IMR-90 (cell line): ENCODE results near the gene C9orf57. TPM values are rescaled to one million over a fixed set of nuclear protein-coding genes. Genes with fewer than 3 reads are reported as not detected.

Experiments
- ATAC-seq: fragments of 200-7000 bp; cut with Tn5 transposase; 2 replicates; pipeline ENCODE4 v1.9.1; 2020; ENCODE audit warnings: low read depth, mild to moderate bottlenecking, moderate library complexity
- BruUV-seq: library from RNA; stranded (reverse); fragments of 400-500 nt; replicated peaks from 2 replicates; lab custom pipeline; 2021; lab: Mats Ljungman, UMichigan
- CTCF ChIA-PET: fragments of 300-600 bp; formaldehyde crosslinking; extraction: SDS; loops from one replicate; lab custom pipeline; 2021; ENCODE audit warnings: antibody characterized with exemption; lab: Yijun Ruan, JAX
- POLR2A ChIA-PET: fragments of 300-600 bp; sonication (Branson Sonifier 250); formaldehyde crosslinking; loops from one replicate; lab custom pipeline; 2022; ENCODE audit warnings: antibody characterized with exemption; ENCODE audit not compliant: unreplicated experiment; lab: Charles Lee
- DNase-seq: peaks from one replicate; pipeline ENCODE4 v3.0.0; 2013
- H2AFZ ChIP-seq: replicated peaks from 2 replicates; pipeline ENCODE3; 2013; ENCODE audit warnings: low read length, mild to moderate bottlenecking; ENCODE audit not compliant: poor library complexity
- H2AK5ac ChIP-seq: 2 replicates; pipeline ENCODE4 v1.6.1; 2013; ENCODE audit warnings: low read depth, low read length, inconsistent platforms
- H2AK9ac ChIP-seq: replicated peaks from 2 replicates; pipeline ENCODE3; 2013; ENCODE audit warnings: mild to moderate bottlenecking, low read depth, low read length, moderate library complexity; ENCODE audit not compliant: poor library complexity
- H2BK120ac ChIP-seq: 2 replicates; pipeline ENCODE4 v1.6.1; 2013; ENCODE audit warnings: low read depth, low read length, inconsistent platforms
- H2BK15ac ChIP-seq: 3 replicates; pipeline ENCODE4 v1.6.1; 2013; ENCODE audit warnings: low read depth, low read length, inconsistent platforms
- H2BK20ac ChIP-seq: 2 replicates; pipeline ENCODE4 v1.6.1; 2013; ENCODE audit warnings: low read depth, mild to moderate bottlenecking, inconsistent platforms, low read length, moderate library complexity
- H2BK5ac ChIP-seq: 2 replicates; pipeline ENCODE4 v1.6.1; 2013; ENCODE audit warnings: mild to moderate bottlenecking, low read depth, low read length, inconsistent platforms; ENCODE audit not compliant: poor library complexity, severe bottlenecking
- H3K14ac ChIP-seq: replicated peaks from 2 replicates; pipeline ENCODE4 v1.6.1; 2013; ENCODE audit warnings: low read depth, low read length, inconsistent platforms
- H3K18ac ChIP-seq: 2 replicates; pipeline ENCODE4 v1.6.1; 2013; ENCODE audit warnings: low read depth, low read length, control low read depth
- H3K23ac ChIP-seq: 2 replicates; pipeline ENCODE4 v1.6.1; 2013; ENCODE audit warnings: low read depth, low read length, inconsistent platforms
- H3K27ac ChIP-seq: 2 replicates; pipeline ENCODE4 v1.5.1; 2013; ENCODE audit warnings: mild to moderate bottlenecking, control low read depth, low read length; ENCODE audit not compliant: insufficient read depth
- H3K27me3 ChIP-seq: 2 replicates; pipeline ENCODE4 v1.6.1; 2013; ENCODE audit warnings: low read length; ENCODE audit not compliant: control insufficient read depth, insufficient read depth
- H3K36me3 ChIP-seq: 2 replicates; pipeline ENCODE4 v1.6.1; 2013; ENCODE audit warnings: low read length, mixed read lengths; ENCODE audit not compliant: control insufficient read depth, insufficient read depth
- H3K4ac ChIP-seq: 2 replicates; pipeline ENCODE4 v1.6.1; 2013; ENCODE audit warnings: low read depth, low read length, inconsistent platforms
- H3K4me1 ChIP-seq: 2 replicates; pipeline ENCODE4 v1.6.1; 2013; ENCODE audit warnings: low read length, mixed read lengths; ENCODE audit not compliant: control insufficient read depth, insufficient read depth
- H3K4me2 ChIP-seq: 2 replicates; pipeline ENCODE4 v1.6.1; 2013; ENCODE audit warnings: low read depth, mild to moderate bottlenecking, control low read depth, low read length, moderate library complexity
- H3K4me3 ChIP-seq: 2 replicates; pipeline ENCODE4 v1.5.1; 2013; ENCODE audit warnings: low read depth, mild to moderate bottlenecking, control low read depth, low read length, moderate library complexity; ENCODE audit not compliant: insufficient read depth
- H3K56ac ChIP-seq: 2 replicates; pipeline ENCODE4 v1.6.1; 2013; ENCODE audit warnings: low read length, inconsistent platforms; ENCODE audit not compliant: insufficient read depth; ENCODE audit errors: extremely low read depth
- H3K79me1 ChIP-seq, 2 experiments: 2 replicates each; pipeline ENCODE4 v1.6.1; 2013; ENCODE audit warnings: low read length in 2 of 2, inconsistent platforms in 1 of 2, low read depth in 1 of 2
- H3K9ac ChIP-seq: 2 replicates; pipeline ENCODE4 v1.6.1; 2013; ENCODE audit warnings: low read depth, low read length, control low read depth
- H3K9me1 ChIP-seq: 2 replicates; pipeline ENCODE4 v1.6.1; 2013; ENCODE audit warnings: low read length, inconsistent platforms; ENCODE audit not compliant: insufficient read depth
- H3K9me3 ChIP-seq: 2 replicates; pipeline ENCODE4 v1.6.1; 2013; ENCODE audit warnings: low read length; ENCODE audit not compliant: control insufficient read depth, insufficient read depth
- H4K20me1 ChIP-seq: 2 replicates; pipeline ENCODE4 v1.6.1; 2013; ENCODE audit warnings: low read length, inconsistent platforms; ENCODE audit not compliant: insufficient read depth
- H4K5ac ChIP-seq: 2 replicates; pipeline ENCODE4 v1.6.1; 2013; ENCODE audit warnings: mild to moderate bottlenecking, low read depth, low read length, control low read depth
- H4K8ac ChIP-seq, 2 experiments: 2 replicates each; pipeline ENCODE4 v1.6.1; 2013; ENCODE audit warnings: low read depth in 2 of 2, low read length in 2 of 2, control low read depth in 1 of 2, inconsistent platforms in 1 of 2
- H4K91ac ChIP-seq: 2 replicates; pipeline ENCODE4 v1.6.1; 2013; ENCODE audit warnings: low read depth, low read length, inconsistent platforms; ENCODE audit not compliant: insufficient read depth
- BHLHE40 ChIP-seq: fragments of 150-350 bp; IDR thresholded peaks from 2 replicates; pipeline ENCODE4 v1.6.1; 2016; ENCODE audit warnings: mild to moderate bottlenecking, low read depth, low read length
- CEBPB ChIP-seq: IDR thresholded peaks from 2 replicates; pipeline ENCODE4 v1.6.1; 2012; ENCODE audit warnings: low read depth, low read length, improper control_type of control experiment
- CHD1 ChIP-seq: IDR thresholded peaks from 2 replicates; pipeline ENCODE4 v1.6.1; 2012; ENCODE audit warnings: low read depth, low read length, improper control_type of control experiment
- FOS ChIP-seq: fragments of 150-350 bp; IDR thresholded peaks from 2 replicates; pipeline ENCODE4 v1.6.1; 2016; ENCODE audit warnings: low read depth, low read length
- MAFK ChIP-seq: IDR thresholded peaks from 2 replicates; pipeline ENCODE4 v1.6.1; 2012; ENCODE audit warnings: low read depth, low read length, improper control_type of control experiment
- MAZ ChIP-seq: IDR thresholded peaks from 2 replicates; pipeline ENCODE4 v1.6.1; 2012; ENCODE audit warnings: low read depth, mild to moderate bottlenecking, low read length, improper control_type of control experiment, moderate library complexity, borderline replicate concordance
- NFE2L2 ChIP-seq: fragments of 150-350 bp; IDR thresholded peaks from 2 replicates; pipeline ENCODE4 v1.6.1; 2016; ENCODE audit warnings: low read depth, mild to moderate bottlenecking, low read length
- RAD21 ChIP-seq: IDR thresholded peaks from 2 replicates; pipeline ENCODE4 v1.6.1; 2012; ENCODE audit warnings: low read length, improper control_type of control experiment
- RFX5 ChIP-seq: IDR thresholded peaks from 2 replicates; pipeline ENCODE4 v1.8.0; 2012; ENCODE audit warnings: low read depth, mild to moderate bottlenecking, low read length, moderate library complexity
- SMC3 ChIP-seq: fragments of 150-350 bp; IDR thresholded peaks from 2 replicates; pipeline ENCODE4 v1.6.1; 2016; ENCODE audit warnings: low read depth, mild to moderate bottlenecking, antibody characterized with exemption, low read length, moderate library complexity
- WGBS, 2 experiments: methylation state at CpG; one replicate each; pipeline versions ENCODE4 v1.1.5 to v1.1.7; 2013; ENCODE audit warnings: missing lambda C conversion rate in 2 of 2; ENCODE audit not compliant: insufficient read length in 1 of 2; ENCODE audit errors: extremely low coverage in 2 of 2; 5-methylcytosine and 5-hydroxymethylcytosine counted together
- dilution Hi-C: fragments of 300-500 bp; cut with HindIII; formaldehyde crosslinking; loops from one replicate; pipeline ENCODE4 v1.14.3; 2018; ENCODE audit warnings: low sequenced_read_pairs; ENCODE audit not compliant: unreplicated experiment
- in situ Hi-C: fragments of 300-500 bp; cut with MboI; formaldehyde crosslinking; loops from 3 replicates; pipeline ENCODE4 v1.14.3; 2019; ENCODE audit warnings: low sequenced_read_pairs, inconsistent platforms, mixed read lengths
- intact Hi-C: fragments of 100-400 bp; cut with micrococcal nuclease; formaldehyde crosslinking; loops from 2 replicates; pipeline ENCODE4 v1.10.0; 2022
- polyA plus RNA-seq, 3 experiments: library from polyadenylated mRNA; depleted of rRNA; stranded (reverse); fragments of >200 nt; gene quantifications; 2 replicates each; pipeline ENCODE4 v1.2.3, GENCODE V29; 2012; ENCODE audit warnings: low replicate concordance in 1 of 3
- total RNA-seq: library from RNA; depleted of rRNA; stranded (reverse); fragments of >200 nt; gene quantifications from 2 replicates; pipeline ENCODE4 v1.2.3, GENCODE V29; 2012
- TF ChIP-seq, protein P1 (sequence below): fragments of 150-350 bp; IDR thresholded peaks from 2 replicates; pipeline ENCODE4 v1.6.1; 2016; ENCODE audit warnings: low read depth, mild to moderate bottlenecking, low read length, moderate library complexity, borderline replicate concordance
- TF ChIP-seq, protein P2 (sequence below): fragments of 150-350 bp; IDR thresholded peaks from 2 replicates; pipeline ENCODE4 v1.6.1; 2017; ENCODE audit warnings: mild to moderate bottlenecking, antibody characterized with exemption, low read length, low read depth
- TF ChIP-seq, protein P3 (sequence below): conservative IDR thresholded peaks from 2 replicates; pipeline ENCODE4 v1.5.1; 2012; ENCODE audit warnings: mild to moderate bottlenecking, low read depth, low read length, improper control_type of control experiment

Gene C9orf57
- total and polyA plus RNA-seq, 2 of the 4 experiments (the other 2 are of a cell fraction) = not detected

DNA sequence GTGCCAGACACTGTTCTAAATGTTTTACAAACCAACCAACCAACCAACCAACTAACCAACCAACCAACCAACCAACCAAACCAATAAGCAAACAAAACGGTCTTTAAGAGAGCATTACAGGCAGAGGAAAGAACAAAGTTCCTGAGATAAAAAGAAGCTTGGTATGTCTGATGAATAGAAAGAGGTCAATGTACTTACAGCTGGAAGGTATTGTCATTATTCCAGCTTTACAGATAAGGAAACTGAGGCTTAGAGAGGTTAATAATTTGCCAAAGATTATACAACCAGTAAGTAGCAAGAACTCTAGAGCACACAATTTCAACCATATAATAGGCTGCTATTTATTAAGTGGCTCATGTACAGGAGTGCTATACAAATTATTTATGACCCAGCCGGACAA is 29.6 kb downstream of the C9orf57 start:
- Histone ChIP-seq H2AK5ac (no peak overlapping the region), H3K36me3 (no peaks in the 10 kb centered on the region), H3K9ac (no peak overlapping the region), H3K27me3 (no peaks in the 10 kb centered on the region), H3K18ac (no peak overlapping the region), H4K8ac (no peak overlapping the region), H3K23ac (no peak overlapping the region), H3K4me3 (no peak overlapping the region), H2BK5ac (no peak overlapping the region), H2AK9ac (no peak overlapping the region), H4K91ac (no peak overlapping the region), H3K4ac (no peak overlapping the region), H3K14ac (no peak overlapping the region), H3K79me1 (no peaks in the 10 kb centered on the region), H2BK20ac (no peak overlapping the region), H4K20me1 (no peaks in the 10 kb centered on the region), H4K5ac (no peak overlapping the region), H2BK15ac (no peak overlapping the region), H3K9me1 (no peaks in the 10 kb centered on the region), H3K9me3 (no peaks in the 10 kb centered on the region), H3K4me2 (no peak overlapping the region), H2AFZ (no peak overlapping the region), H3K56ac (no peak overlapping the region), H2BK120ac (no peak overlapping the region), H3K4me1 (no peaks in the 10 kb centered on the region), H3K27ac (no peak overlapping the region)
- TF ChIP-seq, protein P1, sequence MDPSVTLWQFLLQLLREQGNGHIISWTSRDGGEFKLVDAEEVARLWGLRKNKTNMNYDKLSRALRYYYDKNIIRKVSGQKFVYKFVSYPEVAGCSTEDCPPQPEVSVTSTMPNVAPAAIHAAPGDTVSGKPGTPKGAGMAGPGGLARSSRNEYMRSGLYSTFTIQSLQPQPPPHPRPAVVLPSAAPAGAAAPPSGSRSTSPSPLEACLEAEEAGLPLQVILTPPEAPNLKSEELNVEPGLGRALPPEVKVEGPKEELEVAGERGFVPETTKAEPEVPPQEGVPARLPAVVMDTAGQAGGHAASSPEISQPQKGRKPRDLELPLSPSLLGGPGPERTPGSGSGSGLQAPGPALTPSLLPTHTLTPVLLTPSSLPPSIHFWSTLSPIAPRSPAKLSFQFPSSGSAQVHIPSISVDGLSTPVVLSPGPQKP = no peak
- TF ChIP-seq, protein P2, sequence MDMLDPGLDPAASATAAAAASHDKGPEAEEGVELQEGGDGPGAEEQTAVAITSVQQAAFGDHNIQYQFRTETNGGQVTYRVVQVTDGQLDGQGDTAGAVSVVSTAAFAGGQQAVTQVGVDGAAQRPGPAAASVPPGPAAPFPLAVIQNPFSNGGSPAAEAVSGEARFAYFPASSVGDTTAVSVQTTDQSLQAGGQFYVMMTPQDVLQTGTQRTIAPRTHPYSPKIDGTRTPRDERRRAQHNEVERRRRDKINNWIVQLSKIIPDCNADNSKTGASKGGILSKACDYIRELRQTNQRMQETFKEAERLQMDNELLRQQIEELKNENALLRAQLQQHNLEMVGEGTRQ = no peak
- TF ChIP-seq MAZ (no peak), FOS (no peak), BHLHE40 (no peak), CEBPB (no peak), NFE2L2 (no peak), SMC3 (no peak), RAD21 (no peak), RFX5 (no peak), MAFK (no peak), CHD1 (no peak)
- TF ChIP-seq, protein P3, sequence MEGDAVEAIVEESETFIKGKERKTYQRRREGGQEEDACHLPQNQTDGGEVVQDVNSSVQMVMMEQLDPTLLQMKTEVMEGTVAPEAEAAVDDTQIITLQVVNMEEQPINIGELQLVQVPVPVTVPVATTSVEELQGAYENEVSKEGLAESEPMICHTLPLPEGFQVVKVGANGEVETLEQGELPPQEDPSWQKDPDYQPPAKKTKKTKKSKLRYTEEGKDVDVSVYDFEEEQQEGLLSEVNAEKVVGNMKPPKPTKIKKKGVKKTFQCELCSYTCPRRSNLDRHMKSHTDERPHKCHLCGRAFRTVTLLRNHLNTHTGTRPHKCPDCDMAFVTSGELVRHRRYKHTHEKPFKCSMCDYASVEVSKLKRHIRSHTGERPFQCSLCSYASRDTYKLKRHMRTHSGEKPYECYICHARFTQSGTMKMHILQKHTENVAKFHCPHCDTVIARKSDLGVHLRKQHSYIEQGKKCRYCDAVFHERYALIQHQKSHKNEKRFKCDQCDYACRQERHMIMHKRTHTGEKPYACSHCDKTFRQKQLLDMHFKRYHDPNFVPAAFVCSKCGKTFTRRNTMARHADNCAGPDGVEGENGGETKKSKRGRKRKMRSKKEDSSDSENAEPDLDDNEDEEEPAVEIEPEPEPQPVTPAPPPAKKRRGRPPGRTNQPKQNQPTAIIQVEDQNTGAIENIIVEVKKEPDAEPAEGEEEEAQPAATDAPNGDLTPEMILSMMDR = no peak
- ATAC-seq (no peak), DNase-seq (no peak)
- POLR2A ChIA-PET = no interaction called here
- WGBS, 2 experiments = 40% methylated on average over 1 of the region's 2 CpGs; no CpG with 5 or more reads in 1 of the 2 experiments
- intact Hi-C loops = loop anchor here (10.0 kb wide), 2 partner anchors 724 to 994 kb away; no protein-coding TSS in a partner anchor
- dilution Hi-C loops = no loop called here
- CTCF ChIA-PET = interaction anchor here (1.2 to 1.3 kb wide), 2 partner anchors 9 to 224 kb away, joined by 4 read pairs; no protein-coding TSS in a partner anchor
- no TSS peak for BruUV-seq
- in situ Hi-C loops = loop anchor here (10.0 to 25.0 kb wide), 2 partner anchors 56 to 582 kb away; no protein-coding TSS in a partner anchor
